UCSD-AML1 (cell line): ENCODE results near the gene CFAP57.

Experiments used
- DNase-seq: peaks from one replicate; lab custom pipeline; 2025; ENCODE audit not compliant: unreplicated experiment; lab: John Stamatoyannopoulos, UW

CFAP57 gene

GRCh38 chr1:43294761-43295160 lies 122.6 kb downstream of the CFAP57 start:
- DNase-seq = no peak

- no peak for DNase-seq
These were observed 124.1 kb downstream of the CFAP57 start for GRCh38 chr1:43296207-43296606.

GRCh38 chr1:43298055-43298454 lies 125.9 kb downstream of the CFAP57 start:
- no peak for DNase-seq

GRCh38 chr1:43299101-43299500 lies 127.0 kb downstream of the CFAP57 start:
- no peak for DNase-seq

GRCh38 chr1:43300378-43301094 lies 128.4 kb downstream of the CFAP57 start, which contains the start of gene TIE1:
TSS of gene TIE1 (plus strand) at chr1:43300982. CDS start at chr1:43301072, 90 bp downstream.
- peak; percentile 75 for DNase-seq

- no peak for DNase-seq
These were observed 130.1 kb downstream of the CFAP57 start for GRCh38 chr1:43302201-43302600.

- DNase-seq = no peak
These were observed 130.8 kb downstream of the CFAP57 start for GRCh38 chr1:43302721-43303470.

GRCh38 chr1:43303471-43304313 lies 131.6 kb downstream of the CFAP57 start:
- DNase-seq = no peak
